HG03108 (cell line): Measurements from ENCODE around the gene SLC38A8.

Experiments
- ATAC-seq: cut with Tn5 transposase; IDR thresholded peaks from one replicate; pipeline ENCODE4 v1.9.1; 2021; ENCODE audit warnings: moderate library complexity; ENCODE audit not compliant: unreplicated experiment

SLC38A8 gene

GRCh38 chr16:84042308-84042878, at the start of gene SLC38A8:
Gene SLC38A8 (minus strand): TSS chr16:84042795. CDS start chr16:84042157, 638 bp downstream.
- ATAC-seq: no peak

DNA sequence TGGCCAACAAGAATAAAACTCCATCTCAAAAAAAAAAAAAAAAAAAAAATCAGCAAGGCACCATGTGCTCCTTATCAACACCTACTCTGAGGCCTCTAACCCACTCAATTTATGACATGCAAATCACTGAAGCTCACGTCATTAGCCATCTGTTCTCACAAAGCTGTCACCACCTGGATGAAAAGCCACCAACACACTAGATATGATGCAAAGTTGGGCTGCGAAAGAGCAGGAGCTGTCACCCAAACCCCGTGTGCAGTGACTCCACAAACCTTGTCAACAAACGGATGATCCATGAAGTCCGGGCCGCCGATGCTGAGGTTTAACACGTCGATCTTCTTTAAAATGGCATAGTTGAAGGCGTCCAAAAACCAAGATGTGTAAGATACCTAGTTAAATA, 48.9 kb upstream of the SLC38A8 start:
- no peak for ATAC-seq

DNA sequence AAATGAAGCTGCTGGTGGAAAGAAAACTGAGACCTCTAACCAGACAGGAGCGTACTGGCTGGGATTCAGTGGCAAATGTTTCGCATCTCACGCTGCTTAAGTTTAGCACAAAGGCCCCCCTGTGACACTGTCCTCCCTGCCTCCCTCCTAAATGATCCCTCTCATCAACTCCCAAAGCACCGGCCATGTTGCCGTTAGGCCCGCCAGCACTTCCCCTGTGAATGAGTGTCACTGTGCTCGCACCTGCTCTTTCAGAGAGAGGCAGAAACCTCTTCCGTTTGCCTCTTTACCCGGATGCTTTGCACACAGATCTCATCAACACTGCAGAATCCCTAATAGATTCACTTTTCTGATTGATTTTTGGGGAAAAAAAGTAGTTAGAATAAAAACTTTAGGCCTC, 47.6 kb upstream of the SLC38A8 start:
- no peak for ATAC-seq

DNA sequence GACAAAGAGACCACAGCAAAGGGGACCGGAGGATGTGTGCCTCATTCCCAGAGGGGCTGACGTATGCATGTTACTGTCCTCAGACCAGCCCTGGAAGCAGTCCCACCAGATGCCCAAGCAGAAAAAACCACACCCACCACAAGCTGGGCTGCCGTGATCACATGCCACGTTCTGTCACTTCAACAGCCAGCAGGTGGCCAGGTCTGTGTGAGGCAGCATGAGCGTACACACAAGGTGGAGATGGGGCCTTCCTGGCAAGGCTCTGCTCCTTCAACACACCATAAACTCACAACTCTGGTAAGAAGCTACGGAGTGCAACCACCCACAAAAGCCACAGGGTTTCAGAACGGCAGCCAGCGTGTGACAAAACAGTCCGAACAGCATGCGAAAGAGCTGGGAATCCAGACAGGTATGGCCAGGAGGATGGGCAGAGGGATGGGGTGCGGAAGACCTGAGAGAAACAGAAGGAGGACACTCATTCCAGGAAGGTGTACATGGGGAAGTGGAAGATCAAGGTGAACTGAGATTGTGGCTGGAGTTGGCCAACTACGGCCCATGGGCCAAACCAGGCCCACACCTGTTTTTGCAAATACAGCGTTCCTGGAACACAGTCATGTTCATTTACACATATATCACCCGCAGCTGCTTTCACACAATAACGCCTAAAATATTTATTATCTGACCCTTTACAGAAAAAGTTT, 46.2 kb upstream of the SLC38A8 start:
- peak; percentile 83 for ATAC-seq

DNA sequence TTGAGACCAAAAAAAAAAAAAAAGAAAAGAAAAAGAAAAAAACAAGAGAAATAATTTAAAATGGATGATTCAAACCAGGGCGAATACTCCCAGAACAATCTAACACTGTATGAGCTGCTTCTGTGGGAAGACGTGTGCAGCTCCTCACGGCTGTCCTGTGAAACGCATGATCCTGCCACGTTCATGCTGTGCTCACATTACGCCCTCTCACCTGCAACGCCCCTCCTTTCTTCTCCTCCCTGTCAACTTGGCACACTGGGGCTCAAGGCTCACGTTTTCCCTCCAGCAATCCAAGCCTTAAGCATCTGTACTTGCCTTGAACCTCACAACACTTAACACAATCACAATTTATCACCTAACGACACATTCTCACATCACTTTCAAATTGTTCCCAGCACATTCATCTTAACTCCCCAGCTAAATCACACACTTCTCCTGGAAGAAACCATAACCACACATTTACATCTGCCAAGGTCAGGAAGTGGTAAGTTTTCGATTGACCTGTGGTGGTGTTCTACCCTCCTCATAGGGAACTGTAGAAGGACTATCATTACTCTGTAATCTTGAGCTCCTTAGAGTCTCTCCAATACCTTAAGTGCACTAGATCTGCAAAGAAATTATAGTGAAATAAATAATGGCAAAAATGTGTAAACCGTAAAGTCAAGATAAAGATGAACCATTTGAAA, 45.0 kb upstream of the SLC38A8 start:
- no peak for ATAC-seq

GRCh38 chr16:84087001-84087400, 44.4 kb upstream of the SLC38A8 start:
- no peak for ATAC-seq

DNA sequence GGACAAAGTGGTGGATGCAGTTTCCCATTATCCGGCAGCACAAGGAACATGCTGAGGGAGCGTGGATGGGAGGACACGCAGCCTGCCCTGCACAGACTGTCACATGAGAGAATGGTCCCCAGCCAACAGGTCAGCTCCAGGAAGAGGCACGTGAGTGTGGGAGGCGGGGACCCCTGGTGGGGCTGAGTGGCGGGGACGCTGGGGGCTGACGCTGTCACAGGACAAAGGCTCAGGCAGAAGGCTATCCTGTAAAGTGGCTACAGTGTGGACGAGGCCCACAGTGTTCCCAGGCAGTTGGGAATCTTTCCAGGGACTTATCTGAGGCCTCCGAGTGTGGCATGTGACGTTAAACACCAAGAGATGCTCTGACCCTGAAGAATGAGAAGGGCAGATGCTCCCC, 43.7 kb upstream of the SLC38A8 start:
- no peak for ATAC-seq

- ATAC-seq: no peak
Measured at GRCh38 chr16:84085773-84086172, 43.2 kb upstream of the SLC38A8 start.

GRCh38 chr16:84085271-84085667, 42.7 kb upstream of the SLC38A8 start:
- ATAC-seq: no peak

GRCh38 chr16:84084570-84085270, 42.1 kb upstream of the SLC38A8 start:
- peak; percentile 45 for ATAC-seq

GRCh38 chr16:84082835-84083569, 40.4 kb upstream of the SLC38A8 start:
- no peak for ATAC-seq

DNA sequence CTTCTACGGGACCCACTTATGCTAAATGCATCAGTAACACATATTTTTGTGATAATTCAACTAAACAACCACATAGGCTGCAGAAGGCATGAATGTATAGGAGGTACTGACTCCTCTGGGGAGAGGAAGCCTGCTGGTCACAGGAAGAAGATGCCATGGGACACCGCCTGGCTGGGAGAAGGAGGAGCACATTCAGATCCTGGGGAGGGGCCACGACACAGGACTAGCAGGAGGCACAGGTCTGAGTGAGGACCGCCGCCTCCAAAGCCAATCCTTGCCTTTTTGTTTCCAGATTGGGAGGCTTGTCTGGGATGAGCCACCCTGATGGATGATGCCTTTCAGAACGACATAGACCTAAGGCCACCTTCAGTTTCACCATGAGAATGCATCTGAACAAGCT, 39.5 kb upstream of the SLC38A8 start:
- no peak for ATAC-seq

- ATAC-seq: no peak
Measured at GRCh38 chr16:84081446-84081989, 38.9 kb upstream of the SLC38A8 start.

DNA sequence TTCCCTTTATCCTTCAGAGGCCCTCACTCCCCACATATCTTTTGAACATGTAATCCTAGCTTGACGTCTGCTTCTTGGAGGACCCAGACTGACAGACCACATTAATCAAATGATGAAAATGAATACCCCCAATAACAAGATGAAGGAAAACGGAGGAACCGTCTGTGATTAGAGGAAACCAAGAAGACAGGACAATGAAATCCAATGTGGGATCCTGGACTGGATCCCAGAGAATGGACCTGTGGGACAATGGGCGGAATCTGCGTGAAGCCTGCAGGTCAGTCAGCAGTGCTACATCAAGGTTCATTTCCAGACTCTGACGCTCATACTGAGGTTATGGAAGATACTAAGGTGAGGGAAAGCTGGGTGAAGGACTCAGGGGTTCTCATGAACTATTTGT, 38.2 kb upstream of the SLC38A8 start:
- no peak for ATAC-seq

DNA sequence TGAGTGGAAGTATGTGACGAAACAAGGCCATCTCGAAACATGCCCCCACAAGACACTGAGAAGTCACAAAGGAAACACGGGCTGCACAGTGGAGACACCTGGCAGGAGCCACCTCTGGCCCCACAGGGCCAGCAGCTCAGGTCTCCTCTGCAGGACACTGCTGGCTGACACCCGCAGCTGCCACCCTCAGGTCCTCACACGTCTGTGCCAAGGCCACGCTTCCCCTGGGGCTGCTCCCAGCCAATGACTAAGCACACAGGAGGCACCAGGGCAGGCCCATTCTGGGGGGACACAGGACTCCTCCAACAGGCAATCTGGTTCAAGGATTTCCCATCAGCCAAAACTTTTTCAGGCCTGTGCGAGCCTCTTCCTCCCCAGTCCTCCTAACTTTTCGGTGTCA, 37.8 kb upstream of the SLC38A8 start:
- no peak for ATAC-seq

- ATAC-seq: no peak
Measured at GRCh38 chr16:84079664-84080063, 37.1 kb upstream of the SLC38A8 start.

DNA sequence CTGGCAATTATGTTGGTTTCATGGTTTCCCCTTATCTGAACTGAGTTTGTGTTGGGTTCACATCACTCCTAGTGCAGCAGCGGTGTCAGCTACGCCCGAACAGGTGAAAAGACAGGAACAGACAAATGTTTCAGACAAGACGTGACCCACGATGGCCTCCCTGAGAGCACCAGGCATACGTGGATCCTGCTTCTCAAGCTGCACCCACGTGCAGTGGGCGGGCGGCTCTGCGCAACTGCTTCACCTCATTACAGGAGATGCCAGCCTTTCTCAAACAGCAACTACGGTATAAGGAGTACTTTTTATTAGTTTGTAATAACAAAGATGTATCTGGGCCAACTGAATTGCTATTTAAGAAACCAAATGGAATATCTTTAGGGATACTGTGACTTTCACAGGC, 32.8 kb upstream of the SLC38A8 start:
- no peak for ATAC-seq

DNA sequence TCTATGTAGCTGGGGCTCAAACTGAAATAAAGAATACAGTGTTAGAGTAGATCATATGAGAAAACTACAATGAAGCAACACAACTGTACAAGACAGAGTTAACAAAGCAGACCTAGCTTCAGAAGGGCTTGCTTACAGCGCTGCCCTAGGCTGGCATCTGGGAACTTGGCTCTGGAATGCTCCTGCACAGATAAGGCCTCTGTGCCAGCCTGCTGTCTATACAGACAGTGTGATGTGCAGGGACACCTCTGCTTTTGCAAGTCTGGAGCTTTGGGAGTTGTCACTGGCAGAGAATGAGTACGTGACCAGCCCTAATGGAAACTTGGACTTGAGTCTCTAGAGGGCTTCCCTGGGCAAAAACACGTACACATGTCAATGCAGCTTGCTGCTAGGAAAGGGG, 32.1 kb upstream of the SLC38A8 start:
- no peak for ATAC-seq

GRCh38 chr16:84072014-84072413, 29.4 kb upstream of the SLC38A8 start:
- no peak for ATAC-seq

GRCh38 chr16:84071121-84071520, 28.5 kb upstream of the SLC38A8 start:
- ATAC-seq: no peak

DNA sequence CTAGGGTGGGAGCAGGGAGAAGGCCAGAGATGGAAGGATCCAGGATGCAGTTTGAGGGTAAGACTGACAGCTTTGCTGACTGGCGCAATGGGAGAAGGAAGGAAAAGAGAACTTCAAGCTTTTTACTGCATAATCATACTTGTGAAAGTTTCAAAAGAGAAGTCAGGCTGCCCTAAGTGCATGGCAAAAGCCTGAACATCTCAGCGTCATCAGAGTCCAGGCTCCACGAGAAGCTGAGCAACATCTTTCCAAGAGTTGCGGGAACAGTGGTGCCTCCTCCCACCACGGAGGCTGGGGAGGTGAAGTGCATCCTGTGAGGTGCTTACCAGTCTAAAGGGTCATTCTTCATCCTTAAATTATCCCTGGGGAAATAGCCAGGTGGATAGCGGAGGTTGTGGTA, 26.9 kb upstream of the SLC38A8 start:
- ATAC-seq: no peak
